GM21786 (cell line): ENCODE measurements around the gene TF.
"Not testable (repeated sequence)": the region's sequence is repeated elsewhere in the genome, so short reads cannot be mapped to it uniquely, and the experiment has no call there.

Experiments
- ATAC-seq: cut with Tn5 transposase; IDR thresholded peaks from one replicate; pipeline ENCODE4 v1.9.1; 2021; ENCODE audit not compliant: unreplicated experiment

Gene TF

DNA sequence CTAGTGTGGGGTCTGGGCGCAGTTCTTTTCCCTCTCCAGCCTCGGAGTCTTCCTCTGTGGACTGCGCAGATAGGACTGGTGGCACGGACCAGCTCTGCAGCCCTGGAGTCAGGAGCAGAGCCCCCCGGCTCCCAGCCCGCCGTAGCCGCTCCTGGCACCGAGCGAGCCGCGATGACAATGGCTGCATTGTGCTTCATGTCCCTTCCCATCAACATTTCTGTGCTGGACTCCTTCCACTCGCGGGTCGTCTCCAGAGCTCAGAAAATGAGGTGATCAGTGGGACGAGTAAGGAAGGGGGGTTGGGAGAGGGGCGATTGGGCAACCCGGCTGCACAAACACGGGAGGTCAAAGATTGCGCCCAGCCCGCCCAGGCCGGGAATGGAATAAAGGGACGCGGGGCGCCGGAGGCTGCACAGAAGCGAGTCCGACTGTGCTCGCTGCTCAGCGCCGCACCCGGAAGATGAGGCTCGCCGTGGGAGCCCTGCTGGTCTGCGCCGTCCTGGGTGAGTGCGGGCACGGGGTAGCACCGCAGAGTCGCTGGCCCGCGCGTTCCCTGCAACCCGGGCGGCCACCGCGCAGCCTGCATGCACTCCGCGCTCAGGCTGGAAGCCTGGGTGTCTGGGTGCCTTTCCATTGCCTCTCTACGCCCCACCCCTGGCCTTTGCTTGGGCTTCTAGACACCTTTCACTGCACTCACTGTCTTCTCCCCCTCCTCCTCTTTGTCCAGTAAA, at the start of gene TF:
TSS of gene TF (plus strand) at position 413 of the 731 bp plus-strand sequence. CDS start at position 461, 48 bp downstream.
- no peak for ATAC-seq

DNA sequence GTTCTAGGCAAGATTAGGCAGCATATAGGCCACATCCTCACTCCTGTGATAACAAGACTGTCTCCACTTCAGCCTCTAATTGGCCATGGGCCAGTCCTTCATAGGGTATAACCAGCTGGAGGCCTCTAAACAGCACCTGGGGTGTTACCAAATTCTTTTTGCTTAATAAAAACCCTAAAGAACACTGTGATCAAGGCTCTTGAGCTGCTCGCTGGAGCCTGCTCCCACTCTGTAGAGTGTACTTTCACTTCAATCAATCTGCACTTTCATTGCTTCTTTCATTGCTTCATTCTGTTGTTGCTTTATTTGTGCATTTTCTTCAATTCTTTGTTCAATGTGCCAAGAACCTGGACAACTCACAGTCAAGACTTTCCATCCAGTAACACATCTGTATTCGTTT, 48.2 kb upstream of the TF start:
- ATAC-seq: no peak

DNA sequence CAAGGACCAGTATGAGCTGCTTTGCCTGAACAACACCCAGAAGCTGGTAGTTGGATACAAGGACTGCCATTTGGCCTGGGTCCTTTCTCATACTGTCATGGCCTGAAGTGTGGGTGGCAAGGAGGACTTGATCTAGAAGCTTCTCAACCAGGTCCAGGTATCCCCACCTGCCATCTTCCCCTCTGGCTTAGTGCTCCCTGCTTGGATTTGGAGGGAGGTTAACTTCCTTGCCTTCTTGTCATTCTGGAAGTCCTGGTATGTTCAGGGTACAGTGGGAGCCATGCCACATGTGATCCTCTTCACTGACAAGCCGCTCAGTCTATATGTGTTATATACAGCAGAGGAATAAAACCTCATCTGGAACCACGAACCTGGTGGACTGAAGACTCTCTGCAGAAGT, 46.7 kb upstream of the TF start:
- no peak for ATAC-seq

DNA sequence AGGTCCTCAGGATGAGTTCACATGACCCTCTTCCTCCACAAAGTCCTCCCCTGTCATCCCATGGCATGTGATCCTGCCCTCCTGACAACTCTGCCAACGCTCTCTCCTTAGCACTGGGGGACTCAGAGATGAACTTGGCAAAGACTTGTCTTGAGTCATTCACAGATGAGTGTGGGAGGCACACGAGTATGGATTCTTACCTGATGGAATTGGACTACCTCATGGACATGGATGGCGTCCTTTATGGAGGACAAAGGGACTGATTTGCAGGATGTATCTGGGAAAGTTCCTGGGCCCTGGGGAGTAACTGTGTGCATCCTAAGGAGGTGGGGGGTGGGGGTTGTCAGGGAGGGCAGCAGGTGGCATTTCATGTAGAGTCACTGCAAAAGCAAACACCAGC, 46.3 kb upstream of the TF start:
- no peak for ATAC-seq

DNA sequence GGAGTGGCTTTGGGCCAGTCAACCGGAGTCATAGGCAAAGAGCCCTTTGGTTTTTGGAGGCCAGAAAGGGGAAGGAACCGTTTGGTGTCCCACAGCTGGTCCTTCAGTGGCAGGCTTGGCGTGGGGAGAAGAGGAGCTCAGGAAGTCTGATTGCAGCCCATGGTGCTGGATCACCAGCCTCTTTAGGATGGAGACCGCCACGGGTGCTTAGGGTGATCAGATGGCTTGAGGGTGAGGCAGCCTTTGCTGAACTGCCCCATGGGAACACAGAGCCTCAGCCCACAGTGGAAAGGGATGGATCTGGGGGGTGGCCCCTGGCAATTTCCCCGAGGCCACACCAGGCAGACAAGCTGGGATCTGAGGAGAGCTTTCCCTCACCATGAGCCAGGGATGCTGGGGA, 45.8 kb upstream of the TF start:
- ATAC-seq: no peak

DNA sequence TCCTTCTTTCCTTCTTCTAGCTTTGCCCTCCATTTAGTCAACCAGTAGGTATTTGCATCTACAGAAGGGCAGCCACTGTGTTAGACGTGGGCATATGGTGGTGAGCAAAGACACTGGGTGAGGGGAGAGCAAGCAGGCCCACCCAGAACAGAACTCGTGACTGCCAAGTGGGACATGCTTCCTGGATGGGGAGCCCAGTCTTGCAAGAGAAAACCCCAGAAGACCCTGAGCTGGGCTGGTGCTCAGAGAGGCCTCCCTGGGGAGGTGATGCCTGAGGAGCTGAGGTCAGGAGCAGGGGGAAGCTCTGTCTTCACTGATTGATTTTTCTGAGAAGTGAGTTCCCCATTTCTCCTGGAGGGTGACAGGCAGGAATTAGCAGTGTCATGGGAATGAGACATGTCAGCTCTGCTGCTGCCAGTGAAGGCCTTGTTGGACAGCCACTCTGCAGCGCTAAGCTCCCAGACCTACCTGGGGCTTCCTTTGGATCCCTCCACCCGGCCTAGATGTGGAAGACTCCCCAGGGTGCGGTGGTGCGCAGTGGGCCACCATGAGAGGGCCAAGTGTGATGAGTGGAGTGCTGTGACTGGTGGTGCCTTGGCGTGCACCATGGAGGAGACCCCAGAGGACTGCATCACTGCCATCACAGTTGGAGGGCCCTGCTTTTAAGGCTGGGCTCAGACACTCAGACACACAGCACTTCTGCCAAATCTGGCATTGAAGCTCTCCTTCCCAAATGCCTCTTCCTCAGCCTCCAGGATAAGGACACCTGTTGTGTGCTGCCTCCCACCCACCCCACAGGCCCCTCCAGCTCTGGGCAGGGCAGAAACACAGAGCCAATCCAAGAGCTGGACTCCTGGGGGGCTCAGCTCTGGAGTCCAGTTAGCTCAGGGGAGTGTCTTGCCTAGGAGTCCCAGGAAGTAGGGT, 44.5 kb upstream of the TF start:
- no peak for ATAC-seq

DNA sequence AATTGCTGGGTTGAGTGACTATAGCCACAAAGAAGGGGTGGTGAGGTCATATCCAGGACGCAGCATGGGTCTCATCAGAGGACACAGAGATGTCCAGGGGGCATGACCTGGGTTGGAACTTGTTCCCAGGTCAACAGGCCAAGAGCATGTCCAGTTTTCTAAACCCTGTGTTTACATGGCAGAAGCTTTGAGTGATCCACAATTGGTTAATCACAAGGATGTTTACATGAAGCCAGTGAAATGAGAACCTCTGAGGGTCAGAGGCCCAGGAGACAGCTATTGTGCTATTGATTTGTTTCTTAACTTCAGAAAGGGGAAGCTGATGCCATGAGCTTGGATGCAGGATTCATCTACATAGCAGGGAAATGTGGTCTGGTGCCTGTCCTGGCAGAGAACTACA, 42.3 kb upstream of the TF start:
- ATAC-seq: no peak

DNA sequence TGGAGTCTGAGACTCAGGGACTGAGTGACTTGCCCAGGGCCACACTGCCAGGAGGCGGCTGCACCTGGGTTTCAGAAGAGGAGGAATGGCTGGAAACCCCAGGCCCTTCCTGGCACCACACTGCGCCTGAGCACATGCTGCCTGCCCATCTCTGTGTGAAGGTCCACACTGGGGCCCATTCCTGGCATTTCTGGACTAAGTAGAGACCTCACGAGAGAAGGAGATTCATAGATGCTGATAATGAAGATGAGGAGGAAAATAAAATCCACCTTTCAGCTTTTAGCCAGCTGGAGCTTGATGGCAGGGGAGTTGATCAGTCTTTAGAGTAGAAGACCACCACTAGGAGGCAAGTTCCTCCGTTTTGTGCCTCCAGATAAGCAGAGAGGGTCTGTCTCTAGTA, 40.2 kb upstream of the TF start:
- ATAC-seq: no peak

DNA sequence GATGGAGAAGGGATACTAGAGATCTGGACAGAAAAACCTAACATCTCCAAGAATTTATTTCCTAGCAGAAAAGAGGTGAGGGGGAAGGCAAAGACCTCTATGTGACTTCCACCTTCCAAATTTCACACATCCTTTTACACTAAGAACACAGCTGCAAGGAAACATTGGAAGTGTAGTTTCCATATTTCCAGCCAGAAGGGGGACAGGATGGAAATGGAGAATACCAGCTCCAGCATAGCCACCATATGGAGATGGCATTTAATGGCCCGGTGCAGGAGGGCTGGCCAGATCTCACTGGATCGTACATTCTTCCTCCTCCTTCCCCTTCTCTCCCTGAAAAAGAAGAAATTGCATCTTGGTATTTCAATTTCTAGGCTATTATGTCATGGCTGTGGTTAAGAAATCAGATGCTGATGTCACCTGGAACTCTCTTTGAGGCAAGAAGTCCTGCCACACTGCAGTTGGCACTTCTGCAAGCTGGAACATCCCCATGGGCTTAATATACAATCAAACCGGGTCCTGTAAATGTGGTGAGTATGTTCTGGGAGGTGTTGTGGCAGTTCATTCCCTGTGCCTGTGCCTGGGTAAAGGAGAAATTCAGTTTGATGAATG, 36.9 kb upstream of the TF start:
- no peak for ATAC-seq

DNA sequence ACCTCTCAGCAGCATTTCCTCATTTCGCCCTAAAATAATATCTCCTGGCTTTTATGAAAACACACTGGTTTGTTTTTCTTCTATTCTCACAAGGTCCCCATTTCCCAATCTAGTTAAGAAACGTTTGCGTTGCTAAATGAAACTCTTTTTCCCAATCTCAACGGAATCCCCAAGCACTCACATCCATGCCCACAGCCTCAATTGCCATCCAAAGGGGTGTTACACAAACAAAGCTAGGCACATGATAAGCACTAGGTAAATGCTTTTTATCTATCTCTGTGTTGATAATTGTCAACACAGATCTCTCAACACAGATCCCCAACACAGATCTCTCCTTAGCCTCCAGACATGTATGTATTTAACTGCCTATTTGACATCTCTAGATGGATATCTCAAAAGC, 35.2 kb upstream of the TF start:
- ATAC-seq: no peak

DNA sequence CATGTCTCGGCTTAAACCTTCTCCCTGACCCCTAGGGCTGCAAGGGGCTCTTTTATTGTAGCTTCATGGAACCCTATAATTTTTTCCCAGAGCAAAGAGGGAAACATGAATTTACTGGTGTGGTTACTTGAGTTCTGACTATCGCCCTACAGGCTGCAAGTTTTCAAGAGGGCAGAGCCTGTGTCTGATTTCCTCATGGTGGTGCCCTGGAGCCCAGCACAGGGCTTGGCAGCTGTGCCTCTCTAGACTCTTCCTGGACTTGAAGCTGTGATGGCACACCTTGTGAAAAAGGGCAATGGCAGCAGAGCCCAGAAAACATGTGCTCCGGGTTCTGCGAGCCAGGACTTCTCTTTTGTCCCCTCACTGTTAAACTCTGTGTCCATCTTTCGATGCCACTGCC, 34.2 kb upstream of the TF start:
- no peak for ATAC-seq

DNA sequence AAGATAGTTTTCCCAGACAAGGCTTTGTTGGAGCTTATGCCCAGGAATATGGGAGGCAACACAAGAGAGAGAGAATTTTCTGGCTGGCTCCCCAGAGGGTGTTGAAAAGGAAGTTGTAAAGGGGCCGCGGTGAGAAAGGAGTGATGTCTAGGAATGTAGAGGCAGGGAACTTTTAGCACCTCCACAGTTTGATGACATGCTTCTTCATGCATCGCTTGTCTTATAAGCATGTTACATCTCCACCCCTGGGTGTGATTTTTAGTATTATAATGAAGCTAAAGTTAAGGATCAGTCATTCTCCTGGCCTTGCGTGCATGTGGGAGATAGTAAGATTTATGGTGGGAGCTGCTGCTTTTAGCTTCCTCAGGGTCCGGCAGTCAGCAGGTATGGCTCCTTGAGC, 32.8 kb upstream of the TF start:
- ATAC-seq: no peak

DNA sequence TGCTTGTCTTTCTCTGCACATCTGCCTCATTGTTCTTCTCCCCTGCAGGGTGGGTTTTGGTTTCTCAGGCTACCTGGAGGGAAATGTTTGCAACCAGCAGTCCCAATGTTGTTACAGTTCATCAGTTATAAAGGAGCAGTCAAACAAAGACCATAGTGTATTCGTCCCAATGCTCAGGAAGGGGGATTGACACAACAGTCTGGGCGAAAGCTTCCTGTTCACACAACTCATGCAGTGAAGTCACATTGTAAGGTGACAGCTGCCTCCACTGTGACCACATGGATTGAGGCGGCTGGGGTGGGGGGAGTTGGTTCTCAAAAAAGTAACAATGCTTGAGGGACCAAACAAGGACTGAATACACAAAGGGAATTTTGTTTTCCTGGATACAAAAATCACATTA, 28.8 kb upstream of the TF start:
- no peak for ATAC-seq

DNA sequence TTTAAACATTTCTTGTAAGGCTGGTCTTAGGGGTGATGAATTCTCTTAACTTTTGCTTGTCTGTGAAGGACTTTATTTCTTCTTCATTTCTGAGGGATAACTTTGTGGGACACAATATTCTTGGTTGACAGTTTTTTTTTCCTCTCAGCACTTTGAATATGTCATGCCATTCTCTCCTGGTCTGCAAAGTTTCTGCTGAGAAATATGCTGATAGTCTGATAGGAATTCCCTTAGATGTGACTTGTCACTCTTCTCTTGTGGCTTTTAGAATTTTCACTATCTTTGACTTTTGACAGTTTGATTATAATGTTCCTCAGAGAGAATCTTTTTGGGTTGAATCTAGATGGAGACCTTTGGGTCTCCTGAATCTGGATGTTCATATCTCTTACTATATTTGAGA, 23.3 kb upstream of the TF start:
- ATAC-seq: no peak

DNA sequence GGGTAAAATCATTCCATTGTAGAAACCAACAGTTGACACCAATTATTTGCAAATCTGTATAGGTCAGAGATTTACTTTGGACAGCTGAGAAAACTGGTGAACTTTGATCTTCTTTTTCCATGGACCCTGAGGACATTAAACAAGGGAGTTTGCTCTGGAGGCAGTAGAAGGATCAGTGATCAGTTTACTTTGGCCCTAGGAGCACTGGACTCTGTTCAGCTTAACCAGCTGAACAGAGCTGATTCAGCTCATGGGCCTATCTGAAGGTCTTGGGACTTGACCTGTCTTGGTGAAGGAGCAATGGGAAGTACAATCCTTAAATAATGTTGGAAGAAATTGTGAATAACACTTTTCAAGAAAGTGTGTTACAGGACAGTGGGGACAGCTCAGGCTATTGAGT, 15.2 kb upstream of the TF start:
- no peak for ATAC-seq

DNA sequence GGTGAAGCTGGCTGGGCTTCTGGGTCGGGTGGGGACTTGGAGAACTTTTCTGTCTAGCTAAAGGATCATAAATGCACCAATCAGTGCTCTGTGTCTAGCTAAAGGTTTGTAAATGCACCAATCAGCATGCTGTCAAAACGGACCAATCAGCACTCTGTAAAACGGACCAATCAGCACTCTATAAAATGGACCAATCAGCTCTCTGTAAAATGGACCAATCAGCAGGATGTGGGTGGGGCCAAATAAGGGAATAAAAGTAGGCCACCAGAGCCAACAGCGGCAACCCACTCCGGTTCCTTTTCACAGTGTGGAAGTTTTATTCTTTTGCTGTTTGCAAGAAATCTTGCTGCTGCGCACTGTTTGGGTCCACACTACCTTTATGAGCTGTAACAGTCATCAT, 14.0 kb upstream of the TF start:
- not testable (repeated sequence) for ATAC-seq

DNA sequence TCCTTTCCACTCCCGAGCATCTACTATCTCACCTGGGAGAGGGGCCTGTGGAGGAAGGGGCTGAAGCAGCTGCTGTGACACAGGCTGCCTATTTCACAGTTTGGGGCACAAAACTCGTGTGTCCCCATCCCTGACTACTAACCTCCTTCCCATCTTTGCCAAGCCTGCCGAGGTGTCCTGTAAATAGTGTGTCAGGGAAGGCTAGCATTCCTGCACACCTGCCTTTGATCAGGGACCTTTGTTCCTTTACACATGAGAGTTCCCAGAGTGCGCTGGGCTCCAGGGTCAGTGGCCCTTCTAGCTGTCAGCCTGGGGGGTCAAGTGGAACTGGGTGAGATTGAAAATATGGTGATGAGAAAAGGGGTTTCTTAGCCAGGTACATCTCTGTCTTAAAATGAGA, 13.0 kb upstream of the TF start:
- ATAC-seq: no peak

DNA sequence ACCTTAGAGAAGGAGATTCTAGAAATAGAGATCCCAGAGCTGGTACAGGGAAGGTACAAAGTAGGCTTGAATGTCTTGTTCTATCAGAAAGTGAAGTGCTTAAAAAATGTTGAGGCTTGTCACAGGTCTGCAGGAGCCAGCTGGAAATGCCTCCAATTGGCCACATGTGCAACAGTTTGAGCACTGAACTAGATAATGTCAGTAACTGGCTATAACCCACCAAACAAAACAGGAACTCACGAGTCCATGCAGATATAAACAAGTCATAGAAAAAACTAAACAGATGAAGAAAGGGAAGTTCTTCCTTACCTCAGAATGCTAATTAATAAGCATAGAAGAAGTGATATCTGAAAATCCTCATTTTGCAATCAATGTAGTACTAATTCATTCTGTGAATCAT, 11.9 kb upstream of the TF start:
- no peak for ATAC-seq

DNA sequence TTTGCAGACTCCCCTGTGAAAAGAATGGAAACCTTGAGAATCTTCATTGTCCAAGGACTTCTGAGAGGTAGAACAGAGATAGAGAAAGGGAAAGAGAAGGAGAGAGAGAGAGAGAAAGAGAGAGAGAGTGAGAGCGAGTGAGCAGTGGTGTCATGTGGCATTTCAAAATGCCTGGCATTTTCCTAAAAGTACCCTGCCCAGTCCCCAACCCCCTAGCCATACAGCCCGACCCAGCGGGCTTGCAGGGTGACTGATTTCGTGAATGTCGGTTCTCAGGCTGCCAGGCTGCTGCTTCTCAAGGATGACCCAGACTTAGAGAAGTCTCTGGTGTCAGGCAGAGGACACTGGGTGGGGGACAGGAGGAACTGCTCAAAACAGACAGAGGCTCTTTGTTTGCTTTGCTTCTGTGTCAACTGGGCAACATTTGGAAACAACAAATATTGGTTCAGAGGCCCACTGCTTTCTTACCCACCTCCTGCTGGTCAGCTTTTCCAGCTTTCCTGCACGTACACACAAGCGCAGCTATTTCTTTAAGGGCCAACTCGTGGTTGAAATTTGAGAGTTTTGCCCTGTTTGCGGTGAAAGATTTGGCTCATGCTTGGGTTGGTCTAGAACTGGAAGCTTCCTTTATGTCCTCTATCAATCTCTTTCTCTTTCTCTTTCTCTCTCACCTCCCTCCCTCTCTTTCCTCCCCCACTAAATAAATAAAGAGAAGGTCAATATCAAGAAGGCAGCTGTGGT, 3.7 kb upstream of the TF start:
- ATAC-seq: no peak

DNA sequence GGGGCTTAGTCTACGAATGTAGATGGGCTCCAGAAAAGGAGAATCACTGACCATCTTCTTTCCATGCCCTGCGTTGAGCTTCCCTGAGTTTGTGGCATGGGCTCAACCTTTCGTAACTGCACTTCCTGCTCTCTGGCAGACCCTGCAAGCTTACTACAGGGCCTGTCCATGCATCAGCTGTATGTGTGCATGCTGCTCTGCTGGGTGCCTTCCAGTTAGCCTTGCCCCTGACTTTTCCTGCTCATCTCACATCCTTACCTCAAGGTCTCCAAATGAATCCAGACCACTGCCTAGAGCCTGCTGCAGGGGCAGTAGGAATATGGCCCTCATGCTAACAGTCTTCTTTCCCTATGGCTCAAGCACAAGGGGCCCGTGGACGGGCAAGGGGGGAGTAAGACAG, 2.0 kb upstream of the TF start:
- no peak for ATAC-seq

DNA sequence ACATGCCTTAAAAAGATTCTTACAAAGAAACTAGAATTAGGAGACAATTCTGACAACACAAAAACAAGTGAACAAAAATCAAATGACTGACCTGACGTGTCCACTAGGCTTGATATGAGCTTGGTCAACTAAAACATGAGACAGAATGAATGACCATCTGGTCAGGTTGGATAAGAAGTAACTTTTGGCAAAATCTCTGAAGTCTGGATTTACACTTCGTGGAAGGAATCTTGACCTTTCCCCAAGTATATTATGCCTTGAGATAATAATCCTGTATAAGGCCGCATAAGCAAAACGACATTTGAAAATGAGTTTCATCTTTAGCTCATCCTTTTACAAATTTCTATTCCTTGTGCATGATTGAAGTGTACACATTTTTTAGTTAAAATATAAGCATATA, 1.1 kb upstream of the TF start:
- no peak for ATAC-seq
